Dedifferentiated amniotic fluid mesenchymal stem cell (primary cell): ENCODE results near the gene FBLIM1.

Experiments used
- DNase-seq: peaks from one replicate; pipeline ENCODE4 v3.0.0-alpha.2; 2016; ENCODE audit errors: extremely low spot score

Gene FBLIM1

DNA sequence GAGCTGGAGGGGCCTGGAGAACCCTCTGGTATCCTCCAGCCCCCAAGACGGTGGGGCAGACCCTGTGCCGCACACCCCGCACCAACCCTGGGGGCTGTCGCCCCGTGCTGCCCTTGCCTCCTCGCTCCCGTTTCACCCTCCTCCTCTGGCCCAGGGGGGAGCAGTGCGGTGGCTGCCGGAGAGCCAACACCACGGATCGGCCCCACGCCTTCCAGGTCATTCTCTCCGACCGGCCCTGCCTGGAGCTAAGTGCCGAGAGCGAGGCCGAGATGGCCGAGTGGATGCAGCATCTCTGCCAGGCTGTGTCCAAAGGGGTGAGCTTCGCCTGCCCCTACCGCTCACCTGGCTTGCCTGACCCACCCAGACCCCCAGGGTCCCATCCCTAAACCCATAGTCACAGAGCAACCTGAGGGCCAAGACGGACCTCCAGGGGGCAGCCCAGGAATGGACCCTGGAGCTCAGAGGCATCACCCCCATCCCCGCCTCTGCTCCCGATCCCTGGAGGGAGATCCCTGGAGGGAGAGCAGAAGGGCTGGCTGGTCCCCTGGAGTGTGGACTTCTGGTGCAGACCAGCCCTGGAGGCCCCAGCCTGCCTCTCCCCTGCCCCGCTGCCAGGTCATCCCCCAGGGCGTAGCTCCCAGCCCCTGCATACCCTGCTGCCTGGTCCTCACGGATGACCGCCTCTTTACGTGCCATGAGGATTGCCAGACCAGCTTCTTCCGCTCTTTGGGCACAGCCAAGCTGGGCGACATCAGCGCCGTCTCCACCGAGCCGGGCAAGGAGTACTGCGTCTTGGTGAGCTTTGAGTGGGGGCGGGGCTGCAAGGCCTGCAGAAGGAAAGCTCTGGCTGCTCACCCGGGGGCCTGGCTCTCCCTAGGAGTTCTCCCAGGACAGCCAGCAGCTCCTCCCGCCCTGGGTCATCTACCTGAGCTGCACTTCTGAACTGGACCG lies 26.6 kb upstream of the FBLIM1 start:
- DNase-seq, result no peak

DNA sequence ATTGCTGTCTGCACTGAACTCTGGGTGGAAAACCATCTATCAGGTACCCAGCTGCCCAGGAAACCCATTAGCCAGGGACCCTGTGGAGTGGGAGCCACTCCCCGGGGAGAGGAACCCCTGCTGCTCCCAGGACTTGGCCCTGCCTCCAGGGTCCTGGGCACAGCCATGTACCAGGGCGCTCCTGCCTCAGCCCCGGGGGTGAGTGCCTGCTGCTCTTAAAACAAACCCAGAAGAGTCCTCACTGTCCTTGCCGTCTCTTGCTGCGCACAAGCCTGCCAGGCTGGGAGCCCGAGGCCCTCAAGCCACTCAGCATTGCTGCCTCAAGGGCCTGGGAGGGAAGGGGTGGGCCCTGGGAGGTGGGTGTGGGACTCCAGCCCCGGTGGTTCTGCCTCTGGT lies 25.9 kb upstream of the FBLIM1 start:
- no peak for DNase-seq

- DNase-seq, result no peak
Measured at GRCh38 chr1:15733218-15733725, 25.3 kb upstream of the FBLIM1 start.

DNA sequence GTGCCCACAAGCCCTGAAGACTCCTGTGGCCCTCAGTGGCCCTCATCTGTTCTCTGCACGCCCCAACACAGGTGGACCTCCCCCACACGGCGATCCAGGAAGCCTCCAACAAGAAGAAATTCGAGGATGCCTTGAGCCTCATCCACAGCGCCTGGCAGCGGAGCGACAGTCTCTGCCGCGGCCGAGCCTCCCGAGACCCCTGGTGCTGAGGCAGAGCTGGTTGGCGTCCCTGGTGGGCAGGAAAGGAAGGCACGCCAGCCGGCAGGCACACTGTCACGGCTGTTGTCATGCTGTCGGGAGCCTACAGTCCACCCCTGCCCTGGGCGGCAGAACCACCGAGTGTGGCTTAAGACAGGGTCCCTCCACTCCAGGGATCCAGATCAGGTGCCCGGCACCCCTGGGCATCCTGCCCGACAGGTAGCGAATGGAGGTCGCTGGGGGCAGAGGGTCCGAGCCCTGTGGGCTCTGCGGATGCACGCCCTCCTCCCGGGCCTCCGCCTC lies 24.8 kb upstream of the FBLIM1 start:
- DNase-seq, result no peak

- DNase-seq, result no peak
Measured at GRCh38 chr1:15734296-15734695, 24.3 kb upstream of the FBLIM1 start.

DNA sequence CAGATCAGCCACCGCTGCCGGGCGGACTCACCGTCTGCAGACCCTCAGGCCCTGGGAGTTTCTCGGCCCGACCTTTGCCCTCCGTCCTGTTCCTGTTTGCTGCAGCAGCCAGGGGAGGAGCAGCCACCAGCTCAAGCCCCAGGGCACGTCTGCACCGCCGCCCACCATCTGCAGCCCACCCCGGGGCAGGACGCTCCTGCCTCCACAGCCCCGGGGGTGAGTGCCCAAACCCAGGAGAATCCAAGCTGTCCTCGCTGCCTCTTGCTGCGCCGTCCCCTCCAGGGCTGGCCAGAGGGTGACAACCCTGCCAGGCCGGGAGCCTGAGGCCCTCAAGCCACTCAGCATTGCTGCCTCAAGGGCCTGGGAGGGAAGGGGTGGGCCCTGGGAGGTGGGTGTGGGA lies 23.7 kb upstream of the FBLIM1 start:
- no peak for DNase-seq

- no peak for DNase-seq
Measured at GRCh38 chr1:15735304-15736037, 23.1 kb upstream of the FBLIM1 start.

DNA sequence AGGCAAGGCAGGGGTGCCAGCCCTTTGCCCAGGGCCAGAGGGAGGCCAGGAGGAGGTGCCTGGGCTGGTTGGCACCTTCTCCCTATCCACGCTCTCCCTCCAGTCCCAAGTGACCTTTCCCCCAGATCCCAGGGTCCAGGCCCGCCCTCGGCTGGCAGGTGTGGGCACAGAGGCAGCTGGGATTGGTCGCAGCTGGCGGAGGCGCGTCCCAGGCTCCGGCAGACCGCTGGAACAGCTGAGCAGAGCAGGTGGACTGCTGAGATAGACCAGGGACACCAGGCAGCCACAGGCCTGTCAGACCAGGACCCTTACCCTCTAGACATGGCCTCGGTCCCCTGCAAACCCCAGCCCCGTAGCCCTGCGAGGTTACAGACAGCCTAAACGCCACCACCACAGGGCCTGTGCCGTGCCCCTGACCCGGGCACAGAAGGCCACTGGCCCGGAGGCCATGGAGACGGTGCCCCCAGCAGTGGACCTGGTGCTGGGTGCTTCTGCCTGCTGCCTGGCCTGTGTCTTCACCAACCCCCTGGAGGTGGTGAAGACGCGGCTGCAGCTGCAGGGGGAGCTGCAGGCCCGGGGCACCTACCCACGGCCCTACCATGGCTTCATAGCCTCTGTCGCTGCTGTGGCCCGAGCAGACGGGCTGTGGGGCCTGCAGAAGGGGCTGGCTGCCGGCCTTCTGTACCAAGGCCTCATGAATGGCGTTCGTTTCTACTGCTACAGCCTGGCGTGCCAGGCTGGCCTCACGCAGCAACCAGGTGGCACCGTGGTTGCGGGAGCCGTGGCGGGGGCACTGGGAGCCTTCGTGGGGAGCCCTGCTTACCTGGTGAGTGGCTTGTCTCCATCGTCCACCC lies 22.3 kb upstream of the FBLIM1 start, which contains the start of gene SLC25A34:
SLC25A34 (plus strand) TSS at position 221 of the 854 bp plus-strand sequence; CDS start at position 449, 228 bp downstream.
- DNase-seq, result no peak

DNA sequence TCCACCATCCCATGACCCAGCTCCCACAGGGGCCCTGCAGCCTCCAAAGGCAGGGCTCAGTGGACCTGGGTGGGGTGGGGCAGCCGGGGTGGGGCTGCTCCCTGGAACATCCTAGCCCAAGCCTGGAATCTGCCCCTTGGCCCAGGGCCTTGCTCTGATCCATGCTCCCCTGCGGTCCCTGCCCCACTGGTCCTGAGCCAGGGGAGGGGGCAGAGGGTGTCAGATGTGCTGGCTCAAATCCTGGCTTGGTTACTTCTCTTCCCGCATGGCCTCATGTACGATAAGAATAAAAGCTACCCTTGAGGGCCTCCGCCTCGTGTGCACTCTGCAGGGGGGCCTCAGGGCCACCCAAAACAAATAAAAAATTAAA lies 21.7 kb upstream of the FBLIM1 start:
- no peak for DNase-seq

- no peak for DNase-seq
Measured at GRCh38 chr1:15737324-15738319, 21.0 kb upstream of the FBLIM1 start.

DNA sequence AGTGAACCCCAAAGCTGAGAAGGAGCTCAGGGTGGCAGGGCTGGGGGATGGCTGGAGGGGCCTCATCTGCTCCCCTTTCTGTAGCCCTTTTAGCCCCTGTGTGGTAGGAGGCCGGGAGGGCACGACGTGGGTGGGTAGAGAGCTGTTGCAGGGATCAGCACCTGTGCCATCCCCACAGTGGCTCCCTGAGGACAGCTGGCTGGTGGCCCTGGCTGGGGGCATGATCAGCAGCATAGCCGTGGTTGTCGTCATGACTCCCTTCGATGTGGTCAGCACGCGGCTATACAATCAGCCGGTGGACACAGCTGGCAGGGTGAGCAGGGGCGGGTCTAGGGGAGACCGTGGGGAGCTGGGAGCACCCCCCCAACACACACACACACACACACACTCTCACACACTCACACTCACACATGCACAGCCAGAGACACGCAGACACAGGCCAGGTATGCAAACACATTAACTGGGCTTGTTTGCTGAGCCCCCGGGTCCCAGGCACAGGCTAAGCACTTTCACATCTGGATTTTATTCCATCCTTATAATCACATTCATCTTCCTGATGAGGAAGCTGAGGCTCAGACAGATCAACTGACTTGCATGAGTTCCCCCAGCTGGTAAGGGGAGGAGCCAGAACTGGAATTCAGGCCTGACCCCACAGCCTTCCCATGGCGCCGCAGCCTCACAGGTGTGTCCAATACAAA lies 20.0 kb upstream of the FBLIM1 start:
- DNase-seq, result no peak

- no peak for DNase-seq
Measured at GRCh38 chr1:15739259-15739658, 19.3 kb upstream of the FBLIM1 start.

GRCh38 chr1:15739745-15740144 lies 18.9 kb upstream of the FBLIM1 start:
- DNase-seq, result no peak

GRCh38 chr1:15740924-15741850 lies 17.4 kb upstream of the FBLIM1 start:
- no peak for DNase-seq

DNA sequence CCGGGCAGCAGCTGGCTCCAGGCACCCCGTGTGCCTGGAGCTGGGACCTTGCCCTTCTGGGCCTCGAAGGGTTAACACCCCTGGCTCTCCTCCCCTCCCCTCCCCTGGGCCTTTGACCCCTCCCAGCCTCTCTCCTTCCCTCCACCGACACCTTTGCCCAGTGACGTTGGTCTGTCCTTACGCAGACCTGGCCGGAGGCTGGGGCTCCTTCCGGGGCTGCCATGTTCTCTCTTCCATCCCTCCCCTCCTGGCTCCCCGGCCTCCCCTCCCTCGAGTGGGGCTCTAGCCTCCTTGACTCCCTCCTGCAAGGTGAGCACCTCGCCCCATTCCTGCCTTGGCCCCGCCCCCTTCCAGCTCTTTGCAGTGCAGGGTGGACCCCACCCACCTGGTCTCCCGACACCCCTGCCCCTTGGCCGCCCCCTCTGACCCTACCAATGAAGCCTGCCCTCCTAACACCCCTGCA lies 16.2 kb upstream of the FBLIM1 start, which contains the start of gene TMEM82:
TMEM82 (plus strand) TSS at position 161 of the 463 bp plus-strand sequence; CDS start at position 222, 61 bp downstream.
- DNase-seq, result no peak

- no peak for DNase-seq
Measured at GRCh38 chr1:15744122-15744679, 14.4 kb upstream of the FBLIM1 start.

- DNase-seq, result no peak
Measured at GRCh38 chr1:15747378-15747777, 11.2 kb upstream of the FBLIM1 start.

- no peak for DNase-seq
Measured at GRCh38 chr1:15748264-15748663, 10.3 kb upstream of the FBLIM1 start.
